ENCODE results near the gene EFNA5.
"Not testable (repeated sequence)": the region's sequence is repeated elsewhere in the genome, so short reads cannot be mapped to it uniquely, and the experiment has no call there.

The EFNA5 gene

DNA sequence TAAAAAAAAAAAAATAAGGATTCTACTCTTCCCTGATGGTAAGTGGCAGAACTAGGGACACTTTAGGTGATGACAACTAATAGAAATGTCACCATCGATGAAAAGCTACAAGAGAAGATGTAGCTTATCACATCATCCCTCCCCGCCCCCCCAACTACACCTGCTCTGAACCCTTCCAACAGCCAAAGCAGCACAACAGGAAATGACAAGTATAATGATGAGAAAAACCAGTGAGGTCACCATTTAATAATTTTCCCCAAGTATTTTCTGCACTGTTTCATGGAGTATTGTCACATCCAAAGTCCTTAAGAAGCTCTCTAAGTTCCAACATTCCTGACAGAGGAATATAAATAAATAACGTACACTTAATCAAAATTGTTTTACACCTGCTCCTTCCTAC lies 221.4 kb downstream of the EFNA5 start:
- no peak for DNase-seq

DNA sequence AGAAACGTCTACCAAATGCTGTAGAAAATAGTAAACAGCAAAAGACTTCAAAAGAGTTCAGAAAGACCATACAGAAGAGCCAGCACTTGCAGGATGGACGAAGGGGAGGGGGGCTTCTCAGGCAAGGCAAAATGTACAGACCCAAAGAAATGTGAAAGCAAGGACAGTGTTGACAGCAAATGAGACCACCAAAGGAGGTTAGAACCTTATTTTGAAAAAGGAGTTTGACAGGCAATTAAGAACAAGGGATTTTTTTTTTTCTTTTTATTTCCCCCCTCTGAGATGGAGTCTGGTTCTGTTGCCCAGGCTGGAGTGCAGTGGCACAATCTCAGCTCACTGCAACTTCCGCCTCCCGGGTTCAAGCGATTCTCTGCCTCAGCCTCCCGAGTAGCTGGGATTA lies 223.2 kb downstream of the EFNA5 start:
- no peak for DNase-seq

DNA sequence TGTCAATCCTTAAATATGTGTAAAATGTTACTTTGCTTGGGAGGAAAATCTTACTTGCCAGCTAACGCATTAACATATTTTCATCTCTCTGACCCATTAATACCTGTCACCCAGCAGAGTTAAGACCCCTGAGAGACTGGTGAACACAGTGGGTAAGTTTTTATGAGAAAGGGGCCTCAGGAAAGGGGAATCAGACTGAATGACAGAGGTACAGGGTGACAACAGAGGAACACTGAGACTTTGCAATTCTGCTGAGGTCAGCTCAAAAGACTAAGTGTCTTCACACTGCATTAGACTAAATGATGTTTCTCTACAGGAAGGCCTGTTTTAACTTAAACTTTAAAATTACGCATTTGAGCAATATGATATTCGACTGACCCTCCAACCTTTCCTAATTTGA lies 223.8 kb downstream of the EFNA5 start:
- DNase-seq = no peak

DNA sequence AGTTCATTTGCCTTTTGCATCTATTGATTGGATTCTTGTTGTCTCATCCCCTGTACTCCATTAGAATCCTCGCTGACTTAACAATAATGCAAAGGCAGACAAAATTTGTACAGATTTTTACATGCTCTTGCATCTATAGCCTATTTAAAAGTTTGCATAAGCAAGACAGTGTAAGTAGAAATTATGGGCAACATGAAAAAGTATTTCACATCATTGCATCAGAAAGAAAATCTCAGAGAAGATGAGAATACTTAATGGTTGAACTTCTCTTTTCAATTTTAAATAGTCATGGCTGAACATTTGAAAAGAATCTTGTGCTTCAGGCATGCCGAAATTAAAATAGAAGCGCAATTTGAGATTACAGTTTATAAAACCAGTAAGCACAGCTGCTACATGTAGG lies 226.4 kb downstream of the EFNA5 start:
- no peak for DNase-seq

DNA sequence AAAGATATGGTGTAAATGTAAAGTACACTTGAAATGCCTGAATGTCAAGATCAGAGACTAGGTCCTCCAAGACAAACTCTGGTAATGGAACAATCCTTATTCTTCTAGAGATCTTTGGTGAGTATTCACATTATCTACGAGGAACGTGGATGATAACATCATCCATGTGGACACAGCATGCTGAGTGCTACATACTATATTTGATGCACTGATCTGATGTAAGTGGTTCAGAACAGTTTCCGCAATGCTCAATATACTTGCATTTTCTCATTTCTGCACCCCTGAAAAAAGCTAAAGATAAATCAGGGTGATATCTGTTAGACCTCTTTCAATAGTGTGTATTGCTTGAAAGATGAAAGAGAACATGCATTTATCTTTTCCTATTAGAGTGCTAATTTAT lies 226.8 kb downstream of the EFNA5 start:
- no peak for DNase-seq

DNA sequence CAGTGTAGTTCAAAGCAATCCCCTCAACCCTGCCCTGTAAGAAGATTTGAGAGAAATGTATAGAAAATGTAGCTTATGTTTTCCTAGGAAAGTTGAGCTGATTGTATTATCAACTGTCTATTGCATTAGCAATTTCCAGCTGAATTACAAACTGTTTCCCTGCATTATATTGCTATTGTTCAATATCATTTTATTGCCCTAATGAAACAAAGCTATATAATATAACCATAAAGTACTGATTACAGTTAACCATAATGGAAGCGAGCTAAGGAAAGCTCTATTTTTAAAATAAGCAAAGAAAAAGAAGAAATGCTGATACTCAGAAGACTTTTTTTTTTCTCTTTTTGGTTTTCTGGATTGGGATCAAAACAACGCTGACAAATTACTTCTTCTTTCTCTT lies 228.3 kb downstream of the EFNA5 start:
- no peak for DNase-seq

DNA sequence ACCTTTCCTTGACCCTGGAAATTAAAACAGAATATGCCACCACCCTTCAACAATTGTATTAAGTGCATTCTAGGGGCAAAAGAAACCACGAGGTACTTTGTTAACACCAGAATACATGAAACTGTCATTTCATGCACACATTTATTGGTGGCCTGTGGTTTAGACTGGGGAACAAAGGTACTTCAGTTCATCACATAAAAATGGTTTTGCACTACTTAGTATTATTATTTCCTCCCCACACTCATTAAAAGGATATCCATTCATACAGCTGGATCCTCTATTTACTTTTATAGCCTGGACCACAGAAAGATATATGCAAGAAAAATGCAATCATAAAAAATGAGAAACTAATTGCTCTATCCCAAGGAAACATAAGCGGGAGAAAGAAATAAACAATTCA lies 230.9 kb downstream of the EFNA5 start:
- no peak for DNase-seq

DNA sequence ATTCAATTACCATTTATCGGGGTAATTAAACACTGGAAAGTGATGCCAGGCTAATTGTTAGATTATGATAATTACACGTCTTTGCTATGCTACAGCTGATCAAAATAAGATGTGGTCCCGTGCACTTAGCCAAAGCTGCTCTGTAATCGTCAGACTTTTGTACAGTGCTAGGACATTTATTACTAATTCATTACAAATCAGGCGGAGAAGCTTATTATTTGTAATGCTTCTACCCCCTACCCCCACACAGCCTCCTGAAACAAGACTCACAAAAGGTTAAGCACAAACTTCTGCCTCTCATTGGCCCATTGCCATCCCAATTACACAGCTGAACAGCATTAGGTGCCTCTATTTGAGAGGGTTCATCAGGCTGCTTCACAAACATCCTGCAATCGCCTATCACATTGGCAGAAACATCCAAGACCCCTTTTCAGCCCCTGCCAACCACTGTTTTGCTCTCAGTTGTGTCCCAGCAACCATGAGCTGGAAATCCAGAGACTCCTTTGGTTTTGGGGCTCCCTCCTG lies 232.7 kb downstream of the EFNA5 start:
- DNase-seq = no peak

DNA sequence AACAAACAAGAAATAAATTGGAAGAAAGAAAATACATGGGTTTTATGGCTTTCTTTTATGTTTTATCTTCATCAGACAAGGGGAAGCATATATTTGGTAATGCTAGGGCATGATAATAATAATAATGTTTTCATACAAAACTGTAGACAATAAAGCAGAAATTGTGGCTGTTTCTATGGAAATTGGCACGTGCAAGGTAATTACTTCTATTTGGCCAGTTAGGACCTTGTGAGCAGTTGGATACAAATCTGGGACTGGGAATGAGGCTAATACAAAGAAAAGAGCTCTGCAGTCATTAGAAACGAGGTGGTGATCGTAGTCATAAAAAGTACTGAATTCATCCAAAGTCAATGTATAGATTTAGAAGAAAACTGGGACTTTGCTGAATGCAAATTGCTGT lies 233.6 kb downstream of the EFNA5 start:
- DNase-seq = no peak

DNA sequence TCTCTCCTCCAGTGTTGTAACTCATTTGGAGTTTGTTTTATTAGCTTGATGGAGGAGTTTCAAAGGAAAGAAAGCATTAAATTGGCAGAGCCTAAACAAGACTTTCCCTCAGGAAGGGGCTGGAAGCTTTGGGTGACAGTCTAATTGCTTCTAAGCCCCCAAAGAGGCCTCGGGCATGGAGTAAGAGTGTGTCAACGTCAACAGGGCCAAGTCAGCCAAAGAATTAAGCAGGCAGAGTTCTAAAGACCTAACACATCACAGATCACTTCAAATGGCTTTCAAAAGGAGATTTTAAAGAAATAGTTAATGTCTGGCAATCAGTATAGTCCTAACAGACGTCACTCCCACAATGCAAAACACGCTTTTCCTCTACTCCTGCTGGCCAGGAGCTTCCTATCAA lies 234.5 kb downstream of the EFNA5 start:
- no peak for DNase-seq

DNA sequence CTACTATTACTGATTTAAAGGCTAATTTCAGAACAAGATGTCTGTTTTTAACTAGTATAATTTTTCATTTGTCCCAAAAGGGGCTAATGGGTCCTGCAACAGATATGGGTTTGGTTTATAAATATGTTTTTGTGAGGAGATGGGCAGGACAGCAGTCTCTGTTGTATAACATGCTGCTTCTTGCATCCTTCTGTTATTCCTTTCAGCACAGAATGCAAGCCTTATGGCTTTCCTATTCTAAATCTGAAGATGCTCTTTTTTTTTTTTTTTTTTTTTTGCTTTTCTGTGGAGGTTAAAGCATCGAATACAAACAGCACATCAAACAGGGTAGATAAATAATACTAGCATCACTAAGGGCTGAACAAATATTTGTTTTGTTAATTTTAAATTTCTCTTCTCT lies 235.7 kb downstream of the EFNA5 start:
- DNase-seq = no peak

DNA sequence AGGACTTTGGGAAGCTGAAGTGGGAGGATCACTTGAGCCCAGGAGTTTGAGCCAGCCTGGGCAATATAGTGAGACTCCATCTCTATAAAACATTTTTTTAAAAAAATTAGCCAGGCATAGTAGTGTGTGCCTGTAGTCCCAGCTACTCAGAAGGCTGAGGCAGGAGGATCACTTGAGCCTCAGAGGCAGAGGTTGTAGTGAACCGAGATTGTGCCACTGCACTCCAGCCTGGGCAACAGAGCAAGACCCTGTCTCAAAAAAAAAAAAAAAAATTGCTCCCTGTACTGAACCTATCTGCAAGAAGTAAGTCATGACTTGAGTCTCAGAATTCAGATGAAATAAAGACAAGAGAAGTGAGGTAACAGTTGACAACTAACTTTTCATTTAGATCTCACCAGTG lies 237.1 kb downstream of the EFNA5 start:
- DNase-seq = not testable (repeated sequence)

DNA sequence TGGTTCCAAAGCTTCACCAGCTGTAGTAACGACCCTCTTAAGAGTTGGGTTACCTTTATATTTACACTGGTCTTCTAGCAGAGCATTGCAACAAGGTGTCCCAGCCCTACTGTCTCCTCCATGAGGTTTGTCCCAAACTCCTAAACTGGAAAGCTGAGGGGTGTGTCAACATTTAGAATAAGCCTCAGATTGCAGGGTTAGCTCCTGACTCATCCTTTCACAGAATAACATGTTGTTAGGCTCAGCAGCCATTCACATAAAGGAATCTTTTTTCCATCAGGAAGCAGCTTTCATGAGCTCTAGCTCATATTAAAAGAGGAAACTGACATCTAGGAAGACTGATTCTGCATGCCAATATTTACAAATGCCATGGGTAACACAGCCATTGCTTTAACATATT lies 238.7 kb downstream of the EFNA5 start:
- no peak for DNase-seq

DNA sequence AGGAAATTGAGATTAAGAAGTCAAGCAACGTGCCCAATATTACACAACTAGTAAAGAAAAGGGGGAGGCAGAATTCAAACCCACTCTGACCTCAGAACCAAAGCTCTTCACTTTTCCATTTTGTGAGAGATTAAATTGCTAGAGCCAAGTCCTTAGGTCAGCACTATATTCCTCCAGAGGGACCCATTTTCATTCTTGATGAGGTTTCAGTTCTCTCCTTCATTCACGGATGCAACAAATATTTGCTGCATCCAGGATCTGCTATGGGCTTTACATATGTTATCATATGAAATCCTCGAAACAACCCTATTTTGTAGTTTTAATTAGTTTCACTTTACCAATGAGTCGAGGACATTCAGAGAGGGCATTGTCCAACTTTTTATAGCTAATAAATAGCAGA lies 239.2 kb downstream of the EFNA5 start:
- no peak for DNase-seq

DNA sequence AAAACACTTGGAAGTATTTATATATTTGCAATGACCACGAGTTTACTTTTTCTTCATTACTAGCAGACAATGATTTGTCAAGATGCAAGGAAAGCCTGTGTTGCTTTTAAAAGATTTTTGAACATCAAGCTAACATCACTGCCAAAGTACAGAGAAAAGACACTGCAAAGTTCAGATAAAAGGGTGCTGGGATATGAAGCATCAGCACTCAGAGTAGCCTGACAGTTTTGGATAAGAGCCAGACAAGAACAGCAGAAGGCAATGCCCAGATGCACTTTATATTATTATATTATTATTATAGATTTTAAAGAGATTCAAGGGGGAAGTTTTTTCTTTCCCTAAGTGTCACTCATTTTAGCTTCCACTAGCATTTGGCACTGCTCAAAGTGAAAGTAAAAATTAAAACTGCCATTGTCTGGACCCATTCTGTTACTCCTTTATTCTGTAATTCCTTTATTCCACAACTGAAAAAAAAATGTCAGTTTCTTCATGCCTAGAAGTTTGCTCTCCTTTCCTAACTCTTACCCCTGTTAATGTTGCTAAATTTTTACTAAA lies 240.6 kb downstream of the EFNA5 start:
- no peak for DNase-seq

DNA sequence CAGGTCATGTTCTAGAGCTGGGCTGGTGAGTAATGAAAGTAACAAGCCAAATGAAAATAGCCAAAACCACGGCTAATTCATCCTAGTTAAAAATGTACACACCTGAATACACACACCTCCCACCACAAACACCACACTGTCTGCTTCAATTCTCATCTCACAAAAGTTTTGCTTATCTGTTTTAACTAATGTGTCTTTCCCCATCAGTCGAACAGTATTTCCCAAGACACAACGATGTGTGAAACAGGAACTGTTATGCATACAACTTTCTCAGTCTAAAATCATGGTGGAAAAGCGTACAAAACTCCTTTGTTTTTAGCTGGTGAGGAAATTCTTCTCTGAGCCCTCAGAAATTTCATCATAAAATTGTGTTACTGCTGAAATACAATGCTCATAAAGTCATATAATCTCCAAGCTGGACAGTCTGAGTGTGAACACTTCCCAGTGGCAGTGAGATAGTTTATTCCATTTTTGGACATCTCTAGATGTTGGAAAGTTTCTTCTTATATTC lies 242.4 kb downstream of the EFNA5 start:
- no peak for DNase-seq

DNA sequence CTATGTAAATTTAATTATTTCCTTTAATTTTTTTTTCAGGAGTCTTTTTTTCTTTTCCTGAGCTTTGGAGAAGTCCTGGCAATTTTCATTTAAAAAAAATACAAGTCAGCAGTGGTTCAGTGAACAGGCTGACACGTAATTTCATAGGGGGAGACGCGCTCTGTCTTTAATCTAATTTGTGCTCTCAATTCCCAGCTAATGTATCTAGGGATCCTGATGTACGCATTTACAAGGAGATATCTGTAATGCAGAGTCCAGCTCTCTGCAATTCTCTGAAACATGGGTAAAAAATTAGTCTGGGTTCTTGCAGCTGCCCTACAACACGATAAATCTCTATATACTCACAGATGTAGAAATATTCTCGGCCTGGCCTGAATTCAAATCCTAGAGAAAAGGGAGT lies 243.9 kb downstream of the EFNA5 start:
- DNase-seq = no peak

DNA sequence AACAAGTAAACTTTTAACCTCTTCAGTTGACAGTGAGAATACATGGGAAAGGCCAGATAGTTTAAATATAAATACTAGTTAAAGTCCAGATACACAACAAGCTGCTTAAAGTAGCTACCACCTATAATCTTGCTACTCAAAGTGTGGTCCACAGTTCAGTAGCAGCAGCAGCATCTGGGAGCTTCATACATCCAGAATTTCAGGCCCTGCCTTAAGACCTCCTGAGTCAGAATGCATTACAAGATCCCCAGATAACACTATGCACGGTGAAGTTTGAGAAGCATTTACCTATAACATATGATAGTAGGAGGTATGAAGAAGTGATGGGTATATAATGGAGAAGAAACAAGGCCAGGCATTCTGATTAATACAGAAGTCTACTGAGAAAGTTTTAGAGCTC lies 244.5 kb downstream of the EFNA5 start:
- no peak for DNase-seq

DNA sequence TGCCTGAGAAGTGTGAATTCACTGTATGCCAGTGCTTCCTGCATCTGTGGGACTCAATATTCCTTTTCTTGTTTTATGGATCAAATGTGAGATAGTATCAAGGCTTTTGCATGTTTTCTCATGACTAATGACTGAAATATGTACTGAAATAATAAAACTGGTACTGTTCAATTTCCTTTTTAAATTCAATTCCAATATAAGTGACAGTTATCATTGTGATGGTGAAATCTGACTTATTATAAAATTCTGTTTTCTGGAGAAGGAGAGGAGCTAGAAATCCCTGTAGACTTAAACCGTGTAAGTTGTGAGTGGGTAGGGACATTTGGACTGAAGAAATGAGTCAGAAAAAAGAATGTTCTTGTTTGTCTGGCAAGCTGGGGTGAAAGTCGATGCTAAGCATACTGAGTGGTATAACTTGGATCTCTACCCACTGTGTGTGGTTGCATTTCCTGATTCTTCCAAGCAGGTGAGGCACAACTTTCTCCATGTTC lies 245.2 kb downstream of the EFNA5 start:
- DNase-seq = no peak

DNA sequence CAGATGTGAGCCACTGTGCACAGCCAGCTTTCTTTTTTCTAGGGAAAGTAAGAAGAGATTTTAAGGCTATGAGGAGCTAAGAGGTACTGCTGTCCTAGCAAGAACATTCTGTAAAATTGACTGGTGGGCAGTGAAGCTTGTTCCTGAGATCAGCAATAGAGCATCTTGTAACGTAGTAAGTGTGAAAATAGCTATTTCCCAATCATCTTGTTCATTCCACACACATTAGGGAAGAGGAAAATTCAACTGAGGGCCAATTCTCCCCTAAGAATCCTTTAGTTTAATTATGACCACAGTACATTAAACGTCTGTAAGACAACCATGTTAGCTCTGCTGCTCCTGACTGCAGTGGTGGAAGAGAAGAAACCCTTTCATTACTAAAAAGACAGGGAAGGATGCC lies 246.2 kb downstream of the EFNA5 start:
- no peak for DNase-seq

DNA sequence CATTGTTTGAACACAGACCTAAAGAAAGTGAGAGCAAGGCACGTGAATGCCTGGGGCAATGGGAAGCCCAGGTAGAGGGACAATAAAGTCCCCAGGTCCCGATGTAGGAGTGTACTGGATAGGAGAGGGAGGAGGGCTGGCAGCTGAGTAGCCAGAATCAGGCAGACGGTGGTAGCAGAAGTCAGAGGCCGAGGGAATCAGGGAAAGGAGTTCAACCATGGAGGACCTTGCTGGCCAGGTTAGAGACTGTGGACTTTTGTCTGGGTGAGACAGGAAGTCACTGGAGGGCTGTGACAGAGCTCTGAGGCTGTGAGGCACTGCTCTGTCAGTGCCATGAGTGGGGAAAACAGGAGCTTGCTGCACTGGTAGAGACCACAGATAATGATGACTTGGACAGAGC lies 248.2 kb downstream of the EFNA5 start:
- DNase-seq = no peak

DNA sequence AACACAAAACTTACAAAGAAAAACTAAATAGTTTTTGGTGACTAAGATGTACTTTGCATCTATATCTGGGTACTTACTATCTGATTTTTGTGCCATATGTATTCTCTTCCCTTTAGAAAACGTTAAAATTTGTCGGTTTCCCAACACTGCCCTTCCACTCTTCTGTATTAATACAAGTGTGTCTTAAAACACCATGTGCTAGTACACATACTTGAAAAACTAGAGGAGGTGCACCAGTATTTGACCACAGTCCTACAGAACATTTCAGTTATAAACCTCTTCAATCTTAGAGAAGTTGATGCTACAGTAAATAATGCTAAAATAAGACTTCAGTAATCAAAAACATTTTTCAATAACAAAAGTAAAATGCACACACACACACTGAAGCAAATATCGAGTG lies 251.2 kb downstream of the EFNA5 start:
- DNase-seq = no peak

DNA sequence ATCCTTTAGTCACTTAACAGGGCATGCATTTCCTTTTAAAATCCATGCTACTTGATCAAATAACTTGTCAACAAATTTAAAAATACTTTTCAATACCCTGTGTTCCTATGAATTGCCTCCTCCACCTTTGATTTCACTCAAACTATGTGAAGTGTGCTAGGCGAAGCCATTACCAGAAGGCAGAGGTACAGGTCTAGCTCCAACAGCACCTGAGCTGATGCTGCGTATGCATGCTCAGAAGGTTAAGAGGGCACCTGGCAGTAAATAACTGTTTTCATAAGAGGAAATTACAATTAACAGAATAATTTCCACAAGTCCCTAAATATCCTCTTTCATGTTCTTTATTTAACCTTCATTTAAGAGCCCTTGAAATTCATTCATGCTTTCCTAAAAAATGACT lies 251.8 kb downstream of the EFNA5 start:
- DNase-seq = no peak

DNA sequence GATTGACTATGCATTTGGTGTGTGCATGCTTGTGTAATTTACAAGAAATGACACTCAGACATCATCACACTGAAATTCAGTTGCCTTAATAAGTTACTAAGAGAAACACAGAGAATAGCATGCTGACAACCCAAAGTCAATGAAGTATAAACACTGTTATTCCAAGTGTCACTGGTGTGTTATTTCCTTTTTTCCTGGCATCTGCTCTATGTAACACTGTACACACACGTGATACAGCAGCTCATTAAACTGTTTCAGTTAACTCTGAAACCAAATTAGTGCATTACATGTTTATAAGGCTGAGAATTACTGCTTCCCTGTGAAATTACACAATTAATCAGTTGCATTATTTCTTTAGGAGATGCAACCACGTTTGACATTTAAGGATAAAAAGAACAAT lies 252.7 kb downstream of the EFNA5 start:
- no peak for DNase-seq

DNA sequence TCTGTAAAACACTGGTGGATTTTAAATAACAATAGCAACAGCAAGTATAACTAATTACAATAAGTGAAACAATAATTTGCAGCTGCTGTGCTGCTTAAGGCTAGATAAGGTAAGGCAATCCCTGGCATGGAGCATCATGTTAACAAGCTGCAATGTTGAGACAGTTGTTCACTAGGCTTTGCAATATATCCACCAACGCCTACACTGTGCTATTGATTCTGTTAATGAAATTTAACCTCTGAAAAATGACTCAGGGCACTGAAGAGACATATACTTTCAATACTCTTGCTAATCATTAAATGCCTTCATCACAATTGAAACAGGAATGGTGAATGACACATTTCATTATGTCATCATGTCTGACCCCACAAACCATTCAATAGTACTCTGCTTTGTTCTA lies 255.0 kb downstream of the EFNA5 start:
- DNase-seq = no peak
